Activated CD8-positive, alpha-beta T cell treated with anti-CD3 and anti-CD28 coated beads, Interleukin-2, amount 10 ng/mL, durations not matched to agents 7 days and 5 days (primary cell): ENCODE measurements around the gene DDX10. TPM values are rescaled to one million over a fixed set of nuclear protein-coding genes. Genes with fewer than 3 reads are reported as not detected.
"Not testable (repeated sequence)": the region's sequence is repeated elsewhere in the genome, so short reads cannot be mapped to it uniquely, and the experiment has no call there.

Source experiments
- ATAC-seq: fragments of 150-1000 bp; cut with Tn5 transposase; one replicate; pipeline ENCODE4 v1.10.0; 2021; ENCODE audit warnings: moderate library complexity
- CTCF ChIA-PET: fragments of 350-600 bp; sonication (Branson Sonifier 250); formaldehyde crosslinking; loops from one replicate; lab custom pipeline; 2021; ENCODE audit warnings: antibody characterized with exemption; lab: Charles Lee
- POLR2A ChIA-PET: fragments of 350-600 bp; sonication (Branson Sonifier 250); formaldehyde crosslinking; loops from one replicate; lab custom pipeline; 2021; ENCODE audit warnings: antibody characterized with exemption; lab: Charles Lee
- DNase-seq: peaks from one replicate; pipeline ENCODE4 v3.0.0-alpha.2; 2020
- H3K27ac Mint-ChIP-seq: one replicate; pipeline ENCODE4 v1.8.0; 2021; ENCODE audit warnings: mild to moderate bottlenecking, mixed read lengths
- H3K27me3 Mint-ChIP-seq: one replicate; pipeline ENCODE4 v1.8.0; 2021; ENCODE audit warnings: low read depth, mixed read lengths
- H3K36me3 Mint-ChIP-seq: one replicate; pipeline ENCODE4 v1.8.0; 2021; ENCODE audit warnings: low read depth, mixed read lengths
- H3K4me1 Mint-ChIP-seq: one replicate; pipeline ENCODE4 v1.8.0; 2021; ENCODE audit warnings: low read depth, mixed read lengths
- H3K4me3 Mint-ChIP-seq: one replicate; pipeline ENCODE4 v1.8.0; 2021; ENCODE audit warnings: mild to moderate bottlenecking, mixed read lengths
- H3K9me3 Mint-ChIP-seq: one replicate; pipeline ENCODE4 v1.8.0; 2022; ENCODE audit warnings: mixed read lengths; ENCODE audit not compliant: insufficient read depth
- total RNA-seq, 2 experiments: library from RNA; stranded (reverse); gene quantifications; one replicate each; pipeline ENCODE4 v1.2.3, GENCODE V29; 2021

DDX10 gene
- total RNA-seq, 2 experiments from 2014 or later: 26.3 to 31.6 TPM

- Mint-ChIP-seq H3K27me3 (peaks cover 23% of the 10 kb centered on the region), H3K9me3 (no peaks in the 10 kb centered on the region), H3K4me3 (no peak overlapping the region), H3K36me3 (no peaks in the 10 kb centered on the region), H3K4me1 (no peaks in the 10 kb centered on the region), H3K27ac (no peak overlapping the region)
- ATAC-seq (no peak), DNase-seq (no peak)
- CTCF ChIA-PET: interaction anchor here (1.5 kb wide), 1 partner anchor 12 kb away, joined by 4 read pairs; no protein-coding TSS in a partner anchor
- POLR2A ChIA-PET: no interaction called here
Observed at GRCh38 chr11:108635106-108635505, 29.8 kb upstream of the DDX10 start.

DNA sequence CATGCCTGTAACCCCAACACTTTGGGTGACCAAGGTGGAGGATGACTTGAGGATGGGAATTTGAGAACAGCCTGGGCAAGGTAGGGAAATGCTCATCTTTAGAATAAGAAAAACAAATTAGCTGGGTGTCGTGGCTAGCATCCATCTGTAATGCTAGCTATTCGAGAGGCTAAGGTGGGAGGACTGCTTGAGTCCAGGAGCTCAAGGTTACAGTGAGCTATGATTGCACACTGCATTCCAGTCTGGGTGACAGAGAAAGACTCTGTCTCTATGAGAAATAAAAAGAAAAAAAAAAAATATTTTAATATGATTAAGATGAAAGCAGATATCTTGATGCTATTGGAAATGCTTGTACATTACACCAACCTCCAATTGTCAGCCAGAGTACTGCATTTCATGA lies 28.6 kb upstream of the DDX10 start:
- CTCF ChIA-PET: no interaction called here
- H3K27me3 Mint-ChIP-seq: peaks cover 23% of the 10 kb centered on the region

DNA sequence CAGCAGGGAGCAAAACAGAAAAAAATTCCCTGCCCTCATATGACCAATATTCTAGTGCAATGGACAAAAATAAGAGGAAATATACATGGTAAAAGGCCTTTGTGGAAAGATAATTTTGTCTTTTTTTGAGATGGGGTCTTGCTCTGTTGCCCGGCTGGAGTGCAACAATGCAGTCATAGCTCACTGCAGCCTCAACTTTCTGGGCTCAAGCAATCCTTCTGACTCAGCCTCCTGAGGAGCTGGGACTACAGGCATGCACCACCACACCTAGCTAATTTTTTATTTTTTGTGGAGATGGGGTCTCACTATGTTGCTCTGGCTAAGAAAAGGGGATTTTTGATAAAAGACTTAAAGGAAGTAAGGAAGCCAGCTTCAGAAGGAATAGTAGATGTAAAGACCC lies 25.7 kb upstream of the DDX10 start:
- ATAC-seq (no peak), DNase-seq (no peak)
- CTCF ChIA-PET: interaction anchor here (1.7 kb wide), 1 partner anchor 521 kb away, joined by 4 read pairs; no protein-coding TSS in a partner anchor
- H3K36me3 Mint-ChIP-seq: no peaks in the 10 kb centered on the region
- peaks cover 14% of the 10 kb centered on the region for H3K27me3 Mint-ChIP-seq
- H3K9me3 Mint-ChIP-seq: no peaks in the 10 kb centered on the region
- no peak overlapping the region for H3K4me3 Mint-ChIP-seq
- no peak overlapping the region for H3K27ac Mint-ChIP-seq
- POLR2A ChIA-PET: no interaction called here
- no peaks in the 10 kb centered on the region for H3K4me1 Mint-ChIP-seq

More for the DNA sequence above, 28.6 kb upstream of the DDX10 start:
- no peak overlapping the region for H3K4me3 Mint-ChIP-seq
- ATAC-seq: no peak
- no peak overlapping the region for H3K27ac Mint-ChIP-seq
- POLR2A ChIA-PET: no interaction called here
- no peak for DNase-seq
- H3K4me1 Mint-ChIP-seq: no peaks in the 10 kb centered on the region
- H3K36me3 Mint-ChIP-seq: no peaks in the 10 kb centered on the region
- no peaks in the 10 kb centered on the region for H3K9me3 Mint-ChIP-seq

DNA sequence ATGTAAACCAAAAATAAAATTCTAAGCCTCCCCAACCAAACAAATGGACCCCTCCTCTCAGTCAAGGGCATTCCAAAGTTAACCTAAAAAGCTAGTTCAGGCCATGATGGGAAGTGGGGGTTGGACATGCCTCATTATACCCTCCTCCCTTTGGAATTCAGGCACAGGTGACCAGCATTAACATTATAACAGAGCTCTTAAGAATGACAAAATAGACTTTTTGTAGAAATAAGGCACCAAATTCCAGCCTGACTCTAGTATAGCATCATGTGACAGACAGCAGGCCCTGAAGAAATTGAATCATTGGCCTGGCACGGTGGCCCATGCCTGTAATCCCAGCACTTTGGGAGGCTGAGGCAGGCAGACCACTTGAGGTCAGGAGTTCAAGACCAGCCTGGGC lies 23.1 kb upstream of the DDX10 start:
- POLR2A ChIA-PET, H3K4me1 Mint-ChIP-seq, DNase-seq, H3K36me3 Mint-ChIP-seq, H3K4me3 Mint-ChIP-seq, H3K9me3 Mint-ChIP-seq, H3K27ac Mint-ChIP-seq, H3K27me3 Mint-ChIP-seq, ATAC-seq: not testable (repeated sequence)
- CTCF ChIA-PET: interaction anchor here (0.8 kb wide), 1 partner anchor 524 kb away, joined by 3 read pairs; no protein-coding TSS in a partner anchor

GRCh38 chr11:108643974-108644373 lies 20.9 kb upstream of the DDX10 start:
- Mint-ChIP-seq H3K4me3 (no peak overlapping the region), H3K36me3 (no peaks in the 10 kb centered on the region), H3K27me3 (no peaks in the 10 kb centered on the region), H3K27ac (no peak overlapping the region), H3K9me3 (no peaks in the 10 kb centered on the region), H3K4me1 (no peaks in the 10 kb centered on the region)
- ATAC-seq: no peak
- DNase-seq: no peak
- CTCF ChIA-PET: interaction anchor here (0.9 to 1.7 kb wide), 2 partner anchors 150 to 526 kb away, joined by 3 to 4 read pairs; no protein-coding TSS in a partner anchor
- POLR2A ChIA-PET: no interaction called here

GRCh38 chr11:108645970-108646369 lies 18.9 kb upstream of the DDX10 start:
- Mint-ChIP-seq H3K27ac (no peak overlapping the region), H3K36me3 (no peaks in the 10 kb centered on the region), H3K4me1 (no peaks in the 10 kb centered on the region), H3K4me3 (no peak overlapping the region), H3K27me3 (no peaks in the 10 kb centered on the region), H3K9me3 (no peaks in the 10 kb centered on the region)
- CTCF ChIA-PET: interaction anchor here (1.0 to 5.9 kb wide), 2 partner anchors 303 to 528 kb away, joined by 3 to 39 read pairs; no protein-coding TSS in a partner anchor
- ATAC-seq (no peak), DNase-seq (no peak)
- POLR2A ChIA-PET: no interaction called here

- CTCF ChIA-PET: interaction anchor here (0.7 to 5.9 kb wide), 6 partner anchors 12 to 614 kb away, joined by 3 to 39 read pairs (median 3); no protein-coding TSS in a partner anchor
- no peak overlapping the region for H3K4me3 Mint-ChIP-seq
- H3K36me3 Mint-ChIP-seq: no peaks in the 10 kb centered on the region
- H3K9me3 Mint-ChIP-seq: no peaks in the 10 kb centered on the region
- ATAC-seq: no peak
- POLR2A ChIA-PET: no interaction called here
- H3K27ac Mint-ChIP-seq: no peak overlapping the region
- H3K27me3 Mint-ChIP-seq: no peaks in the 10 kb centered on the region
- H3K4me1 Mint-ChIP-seq: no peaks in the 10 kb centered on the region
- no peak for DNase-seq
Observed at GRCh38 chr11:108647387-108647700, 17.5 kb upstream of the DDX10 start.

DNA sequence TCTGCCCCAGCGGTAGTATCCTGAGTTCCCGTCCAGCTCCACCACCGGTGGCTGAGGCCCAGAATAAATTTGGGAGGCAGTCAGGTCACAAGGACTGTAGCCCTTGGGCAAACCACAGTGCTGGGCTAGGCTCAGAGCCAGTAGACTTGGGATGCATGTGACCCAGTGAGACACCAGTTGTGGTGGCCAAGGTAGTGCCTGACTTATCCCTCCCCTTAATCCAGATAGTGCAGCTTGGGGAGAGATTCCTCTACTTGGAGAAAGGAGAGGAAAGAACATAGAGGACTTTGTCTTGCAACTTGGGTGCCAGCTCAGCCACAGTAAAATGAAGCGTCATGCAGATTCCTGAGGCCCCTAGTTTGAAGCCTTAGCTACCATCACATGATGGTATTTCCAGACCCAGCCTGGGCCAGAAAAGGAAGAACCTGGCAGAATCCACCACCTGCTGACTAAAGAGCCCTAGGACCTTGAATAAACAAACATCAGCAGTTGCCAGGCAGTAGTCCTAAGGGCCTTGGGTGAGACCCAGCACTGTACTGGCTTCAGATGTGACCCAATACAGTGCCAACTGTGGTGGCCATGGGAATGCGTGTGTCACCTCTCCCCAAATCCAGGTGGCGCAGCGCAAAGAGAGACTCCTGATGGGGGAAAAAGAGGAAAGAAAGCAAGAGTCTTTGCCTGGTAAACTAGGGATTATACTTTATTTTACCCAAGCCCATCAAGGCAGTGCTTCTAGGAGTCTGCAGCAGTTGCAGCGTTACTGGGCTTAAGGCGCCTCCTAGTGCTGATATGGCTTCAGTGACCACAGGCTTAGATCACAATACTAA lies 17.0 kb upstream of the DDX10 start:
- no peak overlapping the region for H3K4me3 Mint-ChIP-seq
- CTCF ChIA-PET: interaction anchor here (0.7 to 5.9 kb wide), 13 partner anchors 10 to 639 kb away, joined by 3 to 39 read pairs (median 3); partner anchors contain the start of gene CUL5
- H3K9me3 Mint-ChIP-seq: no peaks in the 10 kb centered on the region
- DNase-seq (peak; percentile 73), ATAC-seq (peak; percentile 90)
- no peaks in the 10 kb centered on the region for H3K4me1 Mint-ChIP-seq
- H3K27me3 Mint-ChIP-seq: peaks cover 1% of the 10 kb centered on the region
- no peak overlapping the region for H3K27ac Mint-ChIP-seq
- POLR2A ChIA-PET: no interaction called here
- H3K36me3 Mint-ChIP-seq: no peaks in the 10 kb centered on the region

- ChIA-PET CTCF (interaction anchor here (0.6 to 5.9 kb wide), 18 partner anchors 9 to 649 kb away, joined by 3 to 39 read pairs (median 3); partner anchors contain the start of genes CUL5 and DDX10), POLR2A (no interaction called here)
- H3K36me3 Mint-ChIP-seq: no peaks in the 10 kb centered on the region
- ATAC-seq (no peak), DNase-seq (no peak)
- H3K4me3 Mint-ChIP-seq: no peak overlapping the region
- no peaks in the 10 kb centered on the region for H3K4me1 Mint-ChIP-seq
- H3K27me3 Mint-ChIP-seq: peaks cover 2% of the 10 kb centered on the region
- no peaks in the 10 kb centered on the region for H3K9me3 Mint-ChIP-seq
- H3K27ac Mint-ChIP-seq: no peak overlapping the region
Observed at GRCh38 chr11:108648528-108648885, 16.4 kb upstream of the DDX10 start.

- H3K36me3 Mint-ChIP-seq, DNase-seq, H3K9me3 Mint-ChIP-seq, H3K4me1 Mint-ChIP-seq, POLR2A ChIA-PET, H3K27ac Mint-ChIP-seq, ATAC-seq, H3K4me3 Mint-ChIP-seq: not testable (repeated sequence)
- CTCF ChIA-PET: interaction anchor here (0.7 to 1.9 kb wide), 4 partner anchors 11 to 645 kb away, joined by 3 to 11 read pairs (median 5); partner anchors contain the start of genes CUL5 and DDX10
- peaks cover 12% of the 10 kb centered on the region for H3K27me3 Mint-ChIP-seq
Observed at GRCh38 chr11:108654100-108654499, 10.8 kb upstream of the DDX10 start.

DNA sequence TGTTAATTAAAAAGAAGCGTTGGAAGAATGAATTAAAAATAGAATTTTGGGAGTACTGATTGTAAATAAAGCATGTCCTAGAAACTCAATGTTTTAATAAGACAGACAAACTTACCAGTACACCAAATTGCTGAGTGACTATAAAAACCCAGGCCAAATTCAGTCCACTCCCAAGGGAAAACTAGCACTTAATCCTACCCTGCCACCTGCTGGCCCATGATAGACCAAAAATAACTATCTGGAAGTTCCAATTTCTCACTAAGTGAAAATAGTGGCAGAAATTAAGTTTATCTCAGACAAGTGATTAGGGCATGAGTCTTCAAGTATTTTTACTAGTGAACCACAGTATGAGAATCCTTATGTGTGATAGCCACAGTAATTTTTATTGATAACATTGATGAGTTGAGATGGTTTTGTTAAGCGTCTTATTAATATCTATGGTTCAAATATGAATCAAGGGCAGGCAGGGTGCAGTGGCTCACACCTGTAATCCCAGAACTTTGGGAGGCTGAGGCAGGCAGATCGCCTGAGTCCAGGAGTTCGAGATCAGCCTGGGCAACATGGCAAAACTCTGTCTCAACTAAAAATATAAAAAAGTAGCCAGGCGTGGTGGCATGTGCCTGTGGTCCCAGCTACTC lies 9.8 kb upstream of the DDX10 start:
- CTCF ChIA-PET: interaction anchor here (1.4 to 1.5 kb wide), 2 partner anchors 10 to 537 kb away, joined by 3 to 7 read pairs; no protein-coding TSS in a partner anchor
- H3K36me3 Mint-ChIP-seq: no peaks in the 10 kb centered on the region
- ATAC-seq (no peak), DNase-seq (peak; percentile 45)
- peaks cover 12% of the 10 kb centered on the region for H3K27me3 Mint-ChIP-seq
- no peaks in the 10 kb centered on the region for H3K4me1 Mint-ChIP-seq
- H3K4me3 Mint-ChIP-seq: no peak overlapping the region
- no peaks in the 10 kb centered on the region for H3K9me3 Mint-ChIP-seq
- POLR2A ChIA-PET: interaction anchor here (0.8 kb wide), 1 partner anchor 10 kb away, joined by 3 read pairs; the partner anchor contains the start of gene DDX10
- H3K27ac Mint-ChIP-seq: no peak overlapping the region
